EL (cell line): ENCODE data around the gene ARHGAP10.
"Not testable (repeated sequence)": the region's sequence is repeated elsewhere in the genome, so short reads cannot be mapped to it uniquely, and the experiment has no call there.

Experiments
- DNase-seq: peaks from one replicate; pipeline ENCODE4 v3.0.0-alpha.2; 2016

The ARHGAP10 gene

DNA sequence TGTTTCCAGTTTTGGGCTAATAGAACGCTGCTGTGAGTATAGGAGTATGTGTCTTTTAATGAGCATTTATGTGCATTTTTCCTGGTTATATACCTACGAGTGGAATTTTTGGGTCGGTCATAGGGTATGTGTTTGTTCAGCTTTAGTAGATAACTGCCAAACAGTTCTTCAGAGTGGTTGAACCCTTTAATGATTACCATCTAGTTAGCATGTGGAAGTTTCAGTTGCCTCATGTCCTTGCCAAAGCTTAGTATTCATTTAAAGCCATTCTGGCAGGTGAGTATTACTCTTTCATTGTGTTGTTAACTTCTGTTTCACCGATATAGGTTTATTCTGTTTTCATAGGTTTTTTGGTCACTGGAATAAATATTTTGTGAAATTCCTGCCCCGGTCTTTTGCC lies 229.1 kb downstream of the ARHGAP10 start:
- DNase-seq = no peak

DNA sequence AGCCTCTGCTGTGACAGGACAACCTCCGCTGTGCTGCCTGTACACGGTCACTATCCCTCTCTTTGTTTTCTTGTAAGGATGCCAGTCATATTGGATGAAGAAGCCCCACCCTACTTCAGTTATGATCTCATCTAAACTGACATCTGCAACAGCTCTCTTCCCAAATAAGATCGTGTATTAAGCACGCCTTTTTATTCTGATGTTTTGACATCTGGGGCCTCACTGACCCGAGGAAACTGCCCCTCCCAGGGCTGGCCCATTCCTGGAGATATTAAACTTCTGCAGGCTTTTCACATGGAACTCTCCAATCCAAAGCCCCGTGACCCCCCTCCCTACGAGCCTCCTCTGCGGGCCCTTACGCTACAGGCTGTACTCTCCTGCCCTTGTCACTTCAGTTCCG lies 232.0 kb downstream of the ARHGAP10 start:
- no peak for DNase-seq

DNA sequence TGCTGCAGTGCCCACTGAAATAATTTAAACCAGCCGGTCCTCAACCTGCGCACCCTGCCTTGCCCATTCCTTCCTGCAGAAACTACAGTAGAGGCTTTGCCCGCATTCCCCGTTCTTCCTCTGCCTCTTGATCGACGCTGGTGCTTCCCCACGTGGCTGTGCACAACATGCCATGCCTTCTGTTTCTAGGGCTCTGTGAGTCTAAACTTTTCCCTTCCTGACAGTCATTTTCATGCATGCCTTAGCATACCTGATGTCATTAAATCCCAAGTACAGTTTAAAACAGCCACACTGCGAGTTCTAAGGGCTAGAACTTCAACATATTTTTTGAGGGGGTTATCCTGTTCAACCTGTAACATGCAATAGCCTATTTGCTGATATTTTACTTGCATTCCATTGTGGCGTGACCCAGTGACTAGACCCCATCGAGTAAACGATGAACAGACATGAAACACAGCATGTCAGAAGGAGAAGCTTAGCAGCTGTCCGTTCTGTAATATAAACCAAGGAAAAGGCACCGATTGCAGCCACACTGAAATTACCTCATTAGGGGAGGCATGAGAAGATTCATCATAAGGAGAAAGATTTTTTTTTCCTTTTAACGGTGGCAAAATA lies 232.5 kb downstream of the ARHGAP10 start:
- no peak for DNase-seq

DNA sequence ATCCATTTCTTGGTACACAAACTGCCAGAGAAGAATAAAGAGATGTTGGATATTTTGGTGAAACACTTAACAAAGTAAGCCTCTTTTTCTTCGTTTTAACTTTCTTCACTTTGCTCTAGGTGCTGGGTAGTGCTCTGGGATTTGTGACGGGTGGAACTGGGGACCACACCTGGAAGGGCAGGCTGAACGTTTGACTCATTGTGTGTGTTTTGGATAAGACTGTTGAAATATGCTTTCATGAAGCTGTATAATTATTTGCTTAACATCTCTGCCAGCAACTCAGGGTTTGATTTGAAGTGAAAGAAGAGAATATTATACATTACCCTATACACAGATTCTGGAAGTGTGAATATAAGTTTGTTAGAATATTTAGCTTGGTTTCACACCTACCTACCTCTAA lies 233.2 kb downstream of the ARHGAP10 start:
- DNase-seq = no peak

DNA sequence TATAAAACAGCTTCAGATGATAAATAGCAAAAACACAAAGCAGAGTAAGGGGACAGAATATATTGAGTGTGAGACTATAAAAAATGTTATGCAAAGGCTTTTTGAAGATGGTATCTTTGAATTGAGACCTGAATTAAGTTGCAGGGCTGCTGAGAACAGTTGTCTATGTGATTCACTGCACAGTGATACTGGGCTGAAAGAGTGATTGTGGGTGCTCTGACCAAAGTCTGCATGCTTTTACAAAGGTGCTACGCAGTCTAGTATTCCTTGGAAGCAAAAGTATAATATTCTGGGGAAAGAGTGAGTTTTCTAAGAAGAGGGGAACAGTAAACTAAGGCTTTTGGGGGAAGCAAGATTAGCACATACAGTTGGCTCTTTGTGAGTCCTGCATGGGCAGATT lies 234.0 kb downstream of the ARHGAP10 start:
- no peak for DNase-seq

DNA sequence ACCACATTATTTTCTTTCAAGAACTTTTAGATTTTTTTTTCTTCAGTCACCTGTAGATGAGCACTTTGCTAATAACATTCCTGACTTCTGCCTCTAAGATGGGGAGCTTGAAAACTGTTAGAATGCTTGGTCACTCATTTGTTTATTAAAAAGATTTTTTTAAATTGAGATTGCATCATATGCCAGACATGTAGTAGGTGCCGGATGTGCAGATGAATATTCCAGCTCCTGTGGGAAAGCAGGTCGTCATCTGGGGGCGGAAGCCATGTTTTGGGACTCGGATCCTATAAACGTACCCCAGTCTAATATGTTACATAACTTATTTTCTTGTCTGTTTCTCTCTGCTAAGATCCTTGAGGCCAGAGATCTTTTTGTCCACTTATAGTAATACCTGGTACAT lies 236.8 kb downstream of the ARHGAP10 start:
- no peak for DNase-seq

DNA sequence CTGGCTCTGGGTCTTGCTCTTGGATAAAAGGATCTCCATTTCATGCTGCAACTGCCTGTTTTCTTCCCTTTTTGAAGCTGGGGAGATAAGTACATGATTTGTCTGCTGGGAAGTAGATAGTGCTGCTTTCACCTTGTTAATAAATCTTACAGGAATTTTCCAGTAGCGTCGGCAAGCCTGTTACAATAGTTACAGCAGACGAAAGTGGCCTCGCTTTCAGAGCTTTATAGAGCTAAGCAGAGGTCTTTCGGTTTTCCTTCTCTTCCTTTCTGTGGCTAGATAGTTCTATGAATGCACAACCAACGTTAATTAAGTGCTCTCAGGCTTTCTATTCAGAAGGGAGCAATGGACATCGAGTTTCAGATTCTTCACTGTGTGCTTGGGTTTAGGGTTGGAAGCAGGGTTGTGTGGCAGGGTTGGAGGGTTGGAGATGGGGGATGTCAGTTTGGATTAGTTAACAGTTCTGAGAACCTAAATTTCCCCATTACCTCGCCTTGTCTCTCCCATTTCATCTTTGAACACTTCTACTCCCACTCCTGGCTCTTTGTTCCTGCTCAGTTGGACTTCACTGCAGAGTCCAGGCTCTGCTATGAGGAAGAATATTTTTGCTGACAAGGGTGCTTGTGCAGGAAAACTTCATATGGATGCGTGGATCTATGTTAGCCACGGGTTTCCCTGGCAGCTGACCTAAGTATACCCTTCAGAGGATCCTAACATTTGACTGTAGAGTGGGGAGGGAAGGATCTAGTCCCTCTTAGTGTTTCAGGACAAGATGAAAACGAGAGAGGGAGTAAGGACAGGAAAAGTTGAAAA lies 237.9 kb downstream of the ARHGAP10 start:
- DNase-seq = no peak

DNA sequence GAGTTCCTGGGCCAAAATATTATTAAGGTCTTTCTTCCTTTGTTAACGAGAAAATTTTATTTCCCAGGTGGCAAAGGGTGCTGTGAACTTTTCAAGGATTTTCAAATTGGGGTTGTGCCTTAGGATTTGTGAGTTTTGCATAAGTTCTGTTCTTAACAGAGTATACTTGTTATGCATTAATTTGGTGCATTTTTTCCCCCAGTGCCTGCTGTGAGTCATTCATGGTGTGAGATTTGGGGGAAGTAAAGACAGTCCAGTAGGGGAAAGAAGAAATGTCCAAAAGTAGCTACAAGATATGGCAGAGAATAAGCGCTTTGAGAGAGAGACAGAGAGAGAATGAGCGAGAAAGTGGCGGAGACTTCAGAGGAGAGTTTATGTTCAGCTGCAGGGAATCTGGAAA lies 239.2 kb downstream of the ARHGAP10 start:
- DNase-seq = no peak

DNA sequence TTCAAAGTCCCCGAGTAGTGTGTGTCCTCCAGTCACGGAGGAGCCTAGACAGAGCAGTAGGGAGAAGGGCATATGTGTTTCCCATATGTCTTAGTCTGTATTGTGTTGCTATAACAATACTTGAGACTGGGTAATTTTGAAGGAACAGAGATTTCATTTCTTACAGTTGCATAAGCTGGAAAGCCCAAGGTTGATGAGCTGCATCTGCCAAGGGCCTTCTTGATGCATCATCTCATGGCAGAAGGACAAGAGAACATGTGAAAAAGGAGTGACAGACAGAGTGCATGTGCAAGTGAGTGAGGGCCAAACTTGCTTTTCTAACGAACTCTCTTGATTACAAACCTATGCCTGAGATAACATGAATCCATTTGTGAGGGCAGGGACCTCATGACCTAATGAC lies 243.4 kb downstream of the ARHGAP10 start:
- no peak for DNase-seq

DNA sequence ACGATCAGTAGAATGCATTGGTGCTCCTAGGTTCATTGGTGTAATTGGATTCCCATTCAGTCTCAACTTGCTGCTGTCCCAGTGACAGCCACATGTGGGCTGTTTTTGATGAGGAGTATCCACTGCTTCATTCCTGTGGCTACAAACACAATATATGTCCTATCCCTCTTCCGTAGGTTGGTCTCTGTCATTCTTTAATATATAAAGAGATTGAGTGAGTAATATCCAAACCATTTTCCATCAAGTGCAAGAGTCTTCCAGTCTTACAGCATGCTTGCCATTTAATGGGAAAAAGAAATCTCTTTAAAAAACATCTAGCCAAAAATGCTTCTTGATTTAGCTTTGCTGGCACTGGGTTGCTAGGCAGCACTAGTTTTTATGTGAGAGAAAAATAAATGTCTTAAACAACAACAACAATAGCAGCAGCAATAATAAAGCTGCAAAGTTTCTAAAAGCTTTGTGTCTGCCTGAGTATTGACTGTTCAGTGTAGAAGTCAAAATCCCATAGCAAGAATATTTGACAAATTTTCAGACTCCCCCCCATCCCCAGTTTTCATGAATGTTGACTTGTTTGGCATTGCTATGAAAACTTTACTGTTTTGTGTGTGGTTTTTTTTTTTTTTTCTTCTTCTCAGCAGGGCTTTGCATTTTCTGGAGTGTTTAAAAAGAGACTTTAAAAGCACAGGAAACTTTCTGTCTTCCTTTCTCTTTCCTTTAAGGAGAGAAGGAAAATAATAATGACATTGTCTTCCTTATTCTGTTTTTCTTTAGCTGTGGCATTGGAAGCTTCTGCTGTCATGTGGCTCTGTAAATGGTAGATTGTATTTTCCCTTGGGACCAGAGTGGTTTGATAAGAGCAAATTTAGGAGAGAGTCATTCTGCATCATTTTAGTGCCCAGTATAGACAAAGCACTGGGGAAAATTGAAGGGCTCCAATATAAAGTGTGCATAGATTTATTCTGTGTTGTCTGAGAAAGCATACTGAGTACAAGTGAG lies 244.3 kb downstream of the ARHGAP10 start:
- peak; percentile 34 for DNase-seq

DNA sequence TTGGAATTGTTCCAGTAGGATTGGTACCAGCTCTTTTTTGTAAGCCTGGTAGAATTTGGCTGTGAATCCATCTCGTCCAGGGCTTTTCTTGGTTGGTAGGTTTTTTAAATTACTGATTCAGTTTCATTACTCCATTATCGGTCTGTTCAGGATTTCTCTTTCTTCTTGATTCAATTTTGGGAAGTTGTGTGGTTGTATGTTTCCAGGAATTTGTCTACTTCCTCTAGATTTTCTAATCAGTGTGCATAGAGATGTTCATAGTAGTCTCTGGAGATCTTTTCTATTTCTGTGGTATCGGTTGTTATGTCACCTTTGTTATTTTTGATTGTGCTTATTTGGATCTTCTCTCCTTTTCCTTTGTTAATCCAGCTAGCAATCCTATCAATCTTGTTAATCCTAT lies 248.7 kb downstream of the ARHGAP10 start:
- no peak for DNase-seq

DNA sequence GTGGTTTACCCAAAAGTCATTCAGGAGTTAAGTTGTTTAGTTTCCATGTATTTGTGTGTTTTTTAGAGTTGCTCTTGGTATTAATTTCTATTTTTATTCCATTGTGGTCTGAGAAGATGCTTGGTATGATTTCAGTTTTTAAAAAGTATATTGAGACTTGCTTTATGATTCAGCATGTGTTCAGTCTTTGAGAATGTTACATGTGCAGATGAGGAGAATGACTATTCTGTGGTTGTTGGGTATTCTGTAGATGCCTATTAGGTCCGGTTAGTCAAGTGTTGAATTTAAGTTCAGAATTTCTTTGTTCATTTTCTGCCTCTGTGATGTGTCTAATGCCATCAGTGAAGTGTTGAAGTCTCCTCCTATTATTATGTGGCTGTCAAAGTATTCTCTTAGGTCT lies 249.4 kb downstream of the ARHGAP10 start:
- DNase-seq = peak; percentile 22

DNA sequence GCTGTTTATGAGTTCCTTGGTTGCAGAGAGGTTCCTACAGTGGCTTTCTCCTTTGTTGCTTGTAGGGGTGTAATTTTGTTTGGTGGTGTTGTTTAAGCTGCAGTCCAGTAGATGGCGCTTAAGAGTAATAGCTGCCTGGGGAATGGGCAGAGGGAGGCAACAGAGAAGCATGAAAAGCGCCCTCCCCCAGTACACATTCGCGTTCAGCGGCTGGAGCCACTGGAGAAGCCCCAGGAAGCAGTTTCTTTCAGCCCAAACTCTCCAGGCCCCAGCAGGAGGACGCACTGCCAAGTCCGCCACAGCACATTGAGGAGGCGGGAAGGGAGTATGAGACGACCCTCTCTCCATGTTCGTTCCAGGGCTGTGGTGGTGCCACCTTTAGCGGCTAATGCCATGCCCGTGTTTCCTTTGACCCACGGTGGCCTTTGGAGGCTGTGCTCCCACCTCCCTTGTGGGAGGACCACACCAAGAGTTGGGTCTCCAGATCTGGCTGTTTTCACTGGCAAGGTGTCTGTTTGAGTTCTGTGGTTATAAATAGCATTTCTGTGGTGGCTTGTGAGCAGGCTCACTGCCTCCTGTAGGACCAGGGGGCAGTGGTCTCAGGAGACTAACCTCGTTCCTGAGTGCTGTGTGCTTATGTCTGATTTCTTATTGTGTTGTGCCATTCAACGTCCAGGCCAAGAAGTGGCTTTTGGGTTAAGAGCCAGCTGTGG lies 252.3 kb downstream of the ARHGAP10 start:
- DNase-seq = peak; percentile 51

DNA sequence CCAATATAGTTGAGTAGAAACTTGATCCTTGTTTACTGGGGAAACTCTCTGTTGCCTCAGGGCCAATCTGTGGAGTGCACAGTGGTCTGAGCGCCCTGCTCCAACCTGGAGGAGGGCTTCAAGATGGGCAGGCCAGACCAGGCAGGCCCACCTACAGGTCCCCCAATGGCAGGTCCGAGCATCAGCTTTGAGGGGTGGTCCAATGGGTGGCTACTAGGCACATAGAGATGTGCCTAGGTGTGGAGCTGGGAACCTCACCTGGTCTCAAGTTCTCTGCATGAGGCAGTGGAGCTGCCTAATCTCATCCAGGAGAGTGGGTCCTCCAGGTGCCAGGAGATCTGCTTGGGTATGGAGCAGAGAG lies 252.9 kb downstream of the ARHGAP10 start:
- no peak for DNase-seq

DNA sequence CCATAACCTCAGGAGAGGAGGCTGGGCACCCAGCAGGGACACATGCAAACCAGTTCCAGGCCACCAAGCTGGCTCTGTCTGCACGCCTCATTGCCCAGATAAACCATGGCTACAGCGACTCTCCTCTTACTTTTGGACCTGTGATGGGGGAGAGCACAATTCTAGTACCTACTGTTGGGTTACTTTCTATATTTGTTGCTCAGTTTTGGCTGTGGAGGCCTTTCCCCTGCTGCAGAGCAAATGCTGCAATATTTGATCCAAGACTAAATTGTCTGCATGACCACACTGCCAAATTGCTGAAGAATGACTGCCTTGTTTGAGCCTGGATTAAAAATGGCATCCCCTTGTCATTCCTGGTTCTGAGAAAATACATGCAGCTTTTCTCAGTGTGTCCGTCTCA lies 253.5 kb downstream of the ARHGAP10 start:
- no peak for DNase-seq

DNA sequence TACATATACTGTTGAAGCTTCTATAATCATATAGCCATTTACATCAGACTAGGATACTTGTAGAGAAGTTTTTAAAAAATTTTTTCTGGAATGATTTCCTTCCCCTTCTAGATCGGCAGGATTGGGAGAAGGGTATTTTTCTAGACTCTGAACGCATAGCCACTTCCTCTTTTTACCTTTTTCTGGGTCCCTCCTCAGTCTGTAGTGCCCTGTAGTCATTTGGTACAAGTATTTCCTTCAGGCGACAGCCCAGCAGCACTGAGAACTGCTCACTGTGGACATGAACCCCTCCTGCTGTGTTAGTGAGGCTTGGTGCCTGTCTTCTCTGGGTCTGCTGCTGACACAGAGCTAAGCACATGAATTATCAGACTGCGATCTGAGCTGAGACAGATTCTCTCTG lies 255.4 kb downstream of the ARHGAP10 start:
- no peak for DNase-seq

DNA sequence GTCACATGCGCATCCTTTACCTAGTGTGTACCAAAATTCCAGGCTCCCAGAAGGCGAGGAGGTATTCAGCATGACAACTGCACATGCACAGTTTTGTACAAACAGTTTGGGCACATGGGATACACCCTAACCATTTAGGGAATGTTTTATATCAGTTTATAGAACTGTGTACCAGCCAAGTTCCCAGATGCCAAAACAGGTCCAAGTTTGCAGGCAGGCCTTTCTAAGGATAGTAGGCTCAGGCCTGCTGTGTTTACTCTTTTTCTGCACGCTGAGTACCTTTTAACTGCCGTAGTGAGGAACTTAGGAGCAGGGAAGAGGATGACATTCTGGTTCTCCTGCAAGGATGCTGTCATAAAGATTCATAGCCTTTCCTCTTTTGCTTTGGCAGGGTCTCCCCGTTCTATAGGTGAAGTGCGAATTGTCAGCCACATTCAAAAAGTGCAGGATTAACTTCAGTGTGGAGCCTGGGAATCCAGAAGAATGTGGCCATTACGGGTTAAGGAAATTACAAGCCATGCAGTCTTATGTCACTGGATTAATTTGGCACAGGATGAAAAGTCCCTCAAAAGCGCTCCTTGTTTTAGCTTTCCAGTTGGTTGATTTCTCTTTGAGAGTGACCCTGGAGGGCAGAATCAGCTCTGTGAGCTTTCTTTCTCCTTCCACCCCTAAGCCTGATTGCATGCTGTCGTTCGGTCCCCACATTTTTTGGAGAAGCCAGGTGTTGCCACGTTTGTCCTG lies 259.8 kb downstream of the ARHGAP10 start:
- no peak for DNase-seq

DNA sequence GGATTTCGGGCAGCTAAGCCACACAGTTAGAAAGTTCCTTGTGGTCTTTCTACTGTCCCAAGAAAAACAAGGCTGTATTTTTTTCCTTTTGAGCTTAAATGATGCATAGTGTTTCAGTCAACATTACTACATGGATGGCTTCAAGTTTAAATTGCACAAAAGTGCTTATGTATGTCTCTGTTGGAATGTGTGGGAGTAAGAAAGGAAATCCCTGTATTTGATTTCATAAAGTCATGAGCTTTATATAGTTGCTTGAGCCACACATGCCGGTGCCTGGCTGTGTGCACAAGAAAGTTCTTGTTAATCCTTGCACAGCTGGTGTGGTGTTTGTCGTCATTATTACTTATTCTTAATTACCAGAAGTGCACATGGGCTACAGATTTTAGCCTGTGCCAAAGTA lies 262.2 kb downstream of the ARHGAP10 start:
- no peak for DNase-seq

DNA sequence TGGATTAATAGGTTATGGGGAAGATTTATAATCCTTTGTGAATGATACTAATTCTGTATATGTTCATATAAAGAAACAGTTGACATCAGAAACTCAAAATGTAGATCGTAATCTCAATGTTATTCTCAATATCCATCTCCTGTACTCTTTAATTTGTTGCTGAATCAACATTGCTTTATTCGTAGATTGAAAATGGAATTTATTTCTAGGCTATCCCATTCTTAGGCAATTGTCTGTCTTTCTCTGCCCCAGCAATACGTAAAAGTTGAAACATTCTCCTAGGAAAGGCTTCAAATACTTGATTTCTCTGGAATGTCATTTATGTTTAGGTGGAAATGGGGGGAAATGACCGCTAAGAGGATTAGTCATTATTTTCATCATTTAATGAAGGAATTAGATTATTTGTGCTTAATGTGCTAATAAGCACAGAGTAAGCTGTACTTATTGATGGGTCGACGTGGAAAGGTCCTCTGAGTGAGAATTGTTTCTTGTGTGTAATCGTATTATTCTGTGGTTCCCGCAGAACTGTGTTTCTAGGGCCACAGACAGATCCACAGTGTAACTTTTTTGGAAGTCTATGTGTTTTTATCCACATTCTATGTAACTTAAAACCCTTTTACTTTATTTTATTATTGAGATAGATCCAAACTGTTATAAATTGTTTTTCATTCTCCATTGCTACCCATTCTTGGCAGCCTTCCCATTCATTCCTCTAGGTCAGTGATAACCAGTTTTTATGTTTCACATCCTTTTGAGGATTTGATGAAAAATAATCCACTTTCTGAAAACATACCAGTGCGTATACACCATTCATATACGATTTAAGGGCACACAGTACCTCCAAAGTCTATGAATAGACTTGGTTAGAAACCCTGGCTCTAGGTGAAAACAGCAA lies 262.9 kb downstream of the ARHGAP10 start:
- no peak for DNase-seq

DNA sequence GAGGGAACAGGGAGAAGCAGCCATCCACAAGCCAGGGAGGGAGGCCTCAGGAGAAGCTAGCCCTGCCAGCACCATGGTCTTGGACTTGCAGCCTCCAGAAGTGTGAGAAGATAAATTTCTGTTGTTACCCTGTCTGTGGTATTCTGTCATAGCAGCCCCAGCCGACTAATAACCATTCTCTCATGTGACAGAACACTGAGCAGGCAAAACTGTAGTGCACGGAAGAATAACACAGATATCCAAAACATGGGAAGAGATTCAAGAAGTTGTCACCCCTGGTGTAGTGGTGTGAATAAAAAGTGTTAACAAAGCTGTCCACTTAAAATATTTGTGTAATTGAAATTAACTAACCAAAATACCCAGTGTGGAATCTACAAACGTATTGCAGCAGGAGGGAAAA lies 265.0 kb downstream of the ARHGAP10 start:
- no peak for DNase-seq

DNA sequence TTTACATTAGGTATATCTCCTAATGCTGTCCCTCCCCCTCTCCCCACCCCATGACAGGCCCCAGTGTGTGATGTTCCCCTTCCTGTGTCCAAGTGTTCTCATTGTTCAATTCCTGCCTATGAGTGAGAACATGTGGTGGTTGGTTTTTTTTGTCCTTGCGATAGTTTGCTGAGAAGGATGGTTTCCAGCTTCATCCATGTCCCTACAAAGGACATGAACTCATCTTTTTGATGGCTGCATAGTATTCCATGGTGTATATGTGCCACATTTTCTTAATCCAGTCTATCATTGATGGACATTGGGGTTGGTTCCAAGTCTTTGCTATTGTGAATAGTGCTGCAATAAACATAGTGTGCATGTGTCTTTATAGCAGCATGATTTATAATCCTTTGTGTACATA lies 268.1 kb downstream of the ARHGAP10 start:
- DNase-seq = not testable (repeated sequence)
